Mesothelial cell of epicardium (in vitro differentiated cells): Measurements from ENCODE around the gene KIR2DL1. TPM values are rescaled to one million over a fixed set of nuclear protein-coding genes. Genes with fewer than 3 reads are reported as not detected.
"Not testable (repeated sequence)": the region's sequence is repeated elsewhere in the genome, so short reads cannot be mapped to it uniquely, and the experiment has no call there.

Experiments used
- DNase-seq, 2 experiments: peaks; one replicate each; pipeline ENCODE4 v3.0.0; 2021; ENCODE audit warnings: low spot score in 2 of 2; ENCODE audit not compliant: unreplicated experiment in 2 of 2
- H3K27ac Mint-ChIP-seq: 2 replicates; pipeline ENCODE4 v1.8.0; 2021; ENCODE audit warnings: mixed read lengths
- H3K27me3 Mint-ChIP-seq: 2 replicates; pipeline ENCODE4 v1.8.0; 2021; ENCODE audit warnings: low read depth, mixed read lengths
- H3K36me3 Mint-ChIP-seq: 2 replicates; pipeline ENCODE4 v1.8.0; 2021; ENCODE audit warnings: mixed read lengths
- H3K4me1 Mint-ChIP-seq: 2 replicates; pipeline ENCODE4 v1.8.0; 2021; ENCODE audit warnings: mixed read lengths
- H3K4me3 Mint-ChIP-seq: 2 replicates; pipeline ENCODE4 v1.8.0; 2021; ENCODE audit warnings: mild to moderate bottlenecking, moderate library complexity, mixed read lengths
- H3K9me3 Mint-ChIP-seq: 2 replicates; pipeline ENCODE4 v1.8.0; 2021; ENCODE audit warnings: mixed read lengths
- CTCF ChIP-seq: fragments of 200-600 bp; sonication (generic); IDR thresholded peaks from one replicate; pipeline ENCODE4 v1.5.0; 2021; ENCODE audit warnings: antibody characterized with exemption; ENCODE audit not compliant: unreplicated experiment
- total RNA-seq: library from RNA; stranded (reverse); gene quantifications from 3 replicates; pipeline ENCODE4 v1.2.1, GENCODE V29; 2021

KIR2DL1 gene
- total RNA-seq, 1 donor from 2014 or later = not detected

- H3K27me3 Mint-ChIP-seq = no peaks in the 10 kb centered on the region
- peaks cover 76% of the 10 kb centered on the region for H3K9me3 Mint-ChIP-seq
Measured at GRCh38 chr19:54817670-54818536, 48.3 kb downstream of the KIR2DL1 start.

GRCh38 chr19:54824416-54824815 lies 54.8 kb downstream of the KIR2DL1 start:
- not testable (repeated sequence) for H3K4me1 Mint-ChIP-seq, H3K36me3 Mint-ChIP-seq
- H3K9me3 Mint-ChIP-seq = peaks cover 50% of the 10 kb centered on the region

More at GRCh38 chr19:54817670-54818536, 48.3 kb downstream of the KIR2DL1 start:
- H3K4me3 Mint-ChIP-seq = no peak overlapping the region
- peaks cover 3% of the 10 kb centered on the region for H3K36me3 Mint-ChIP-seq
- TF ChIP-seq CTCF = no peak
- H3K4me1 Mint-ChIP-seq = no peaks in the 10 kb centered on the region
- DNase-seq = no peak
- no peak overlapping the region for H3K27ac Mint-ChIP-seq

GRCh38 chr19:54825326-54825725 lies 55.7 kb downstream of the KIR2DL1 start:
- not testable (repeated sequence) for DNase-seq, H3K27me3 Mint-ChIP-seq, H3K36me3 Mint-ChIP-seq, H3K4me1 Mint-ChIP-seq, H3K27ac Mint-ChIP-seq, H3K4me3 Mint-ChIP-seq
- peaks cover 49% of the 10 kb centered on the region for H3K9me3 Mint-ChIP-seq

More at GRCh38 chr19:54824416-54824815, 54.8 kb downstream of the KIR2DL1 start:
- H3K4me3 Mint-ChIP-seq, H3K27me3 Mint-ChIP-seq, H3K27ac Mint-ChIP-seq, DNase-seq: not testable (repeated sequence)

- H3K9me3 Mint-ChIP-seq = peaks cover 50% of the 10 kb centered on the region
- not testable (repeated sequence) for H3K36me3 Mint-ChIP-seq, H3K27ac Mint-ChIP-seq, H3K4me1 Mint-ChIP-seq, H3K4me3 Mint-ChIP-seq, DNase-seq, H3K27me3 Mint-ChIP-seq
Measured at GRCh38 chr19:54828064-54828463, 58.5 kb downstream of the KIR2DL1 start.

GRCh38 chr19:54832496-54832895 lies 62.9 kb downstream of the KIR2DL1 start, which contains the start of gene KIR2DS4:
KIR2DS4 (plus strand) TSS chr19:54832676.
- H3K9me3 Mint-ChIP-seq = peaks cover 58% of the 10 kb centered on the region
- not testable (repeated sequence) for DNase-seq, H3K4me1 Mint-ChIP-seq, H3K36me3 Mint-ChIP-seq, H3K27ac Mint-ChIP-seq, H3K4me3 Mint-ChIP-seq, H3K27me3 Mint-ChIP-seq

Other genes with a start within 250 kb of the KIR2DL1 start
- not detected in 3 replicates for gene LILRA2, start 196.0 kb upstream of the KIR2DL1 start, total RNA-seq
- gene LILRA1, start 176.2 kb upstream of the KIR2DL1 start, total RNA-seq = not detected in 3 replicates
- not detected in 3 replicates for gene LILRB1, start 139.3 kb upstream of the KIR2DL1 start, total RNA-seq
- not detected in 3 replicates for gene LILRB4, start 106.8 kb upstream of the KIR2DL1 start, total RNA-seq
- gene KIR3DL3, start 45.4 kb upstream of the KIR2DL1 start, total RNA-seq = not detected in 3 replicates
- gene KIR2DL3, start 31.3 kb upstream of the KIR2DL1 start, total RNA-seq = not detected in 3 replicates
- not detected in 3 replicates for gene KIR2DL4, start 33.8 kb downstream of the KIR2DL1 start, total RNA-seq
- gene KIR3DL1, start 46.7 kb downstream of the KIR2DL1 start, total RNA-seq = not detected in 3 replicates
- gene KIR2DS4, start 62.9 kb downstream of the KIR2DL1 start, total RNA-seq = not detected in 3 replicates
- not detected in 3 replicates for gene KIR3DL2, start 80.7 kb downstream of the KIR2DL1 start, total RNA-seq
- not detected in 3 replicates for gene FCAR, start 104.4 kb downstream of the KIR2DL1 start, total RNA-seq
- gene NCR1, start 136.4 kb downstream of the KIR2DL1 start, total RNA-seq = not detected in 3 replicates
- gene NLRP7, start 177.7 kb downstream of the KIR2DL1 start, total RNA-seq = 0.07 to 0.09 TPM in 2 of 3 replicates, not detected in the other
- gene NLRP2, start 196.6 kb downstream of the KIR2DL1 start, total RNA-seq = 54.1 to 56.8 TPM (median 56.2 TPM) in 3 replicates